ENCODE measurements around the gene TRIM7. TPM values are rescaled to one million over a fixed set of nuclear protein-coding genes. Genes with fewer than 3 reads are reported as not detected.

TRIM7 gene
- total RNA-seq, 1 donor from 2014 or later = 6.4 TPM

DNA sequence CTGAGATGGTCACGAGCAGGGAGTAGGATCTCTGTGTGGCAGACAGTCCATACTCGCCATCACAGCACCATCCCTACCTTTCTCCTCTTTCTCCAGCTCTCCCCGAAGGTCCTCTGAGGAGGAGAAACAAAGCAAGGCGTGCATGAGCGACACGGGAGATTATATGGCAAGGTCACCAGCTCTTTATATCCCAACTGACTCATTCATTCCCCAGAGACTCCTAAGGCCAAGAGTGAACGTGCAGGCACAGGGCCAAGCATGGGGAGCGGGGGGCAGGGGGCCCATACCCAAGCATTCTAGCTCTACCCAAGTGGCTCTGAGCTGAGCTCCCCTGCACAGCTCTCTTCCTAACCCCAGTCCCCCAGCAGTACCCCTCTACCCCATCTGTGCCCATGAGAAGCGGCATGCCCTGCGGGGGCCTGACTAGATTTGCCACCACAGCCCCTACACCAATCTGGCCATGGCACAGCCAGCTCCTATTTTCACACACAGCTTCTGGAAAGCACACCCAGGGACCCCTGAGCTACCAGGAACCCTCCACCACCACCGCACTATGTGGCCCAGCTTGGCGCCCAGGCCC is 6.8 kb downstream of the TRIM7 start:
- no peak for DNase-seq (ENCODE audit: low spot score)
- intact Hi-C loops (cut with DNase I) = no loop called here

DNA sequence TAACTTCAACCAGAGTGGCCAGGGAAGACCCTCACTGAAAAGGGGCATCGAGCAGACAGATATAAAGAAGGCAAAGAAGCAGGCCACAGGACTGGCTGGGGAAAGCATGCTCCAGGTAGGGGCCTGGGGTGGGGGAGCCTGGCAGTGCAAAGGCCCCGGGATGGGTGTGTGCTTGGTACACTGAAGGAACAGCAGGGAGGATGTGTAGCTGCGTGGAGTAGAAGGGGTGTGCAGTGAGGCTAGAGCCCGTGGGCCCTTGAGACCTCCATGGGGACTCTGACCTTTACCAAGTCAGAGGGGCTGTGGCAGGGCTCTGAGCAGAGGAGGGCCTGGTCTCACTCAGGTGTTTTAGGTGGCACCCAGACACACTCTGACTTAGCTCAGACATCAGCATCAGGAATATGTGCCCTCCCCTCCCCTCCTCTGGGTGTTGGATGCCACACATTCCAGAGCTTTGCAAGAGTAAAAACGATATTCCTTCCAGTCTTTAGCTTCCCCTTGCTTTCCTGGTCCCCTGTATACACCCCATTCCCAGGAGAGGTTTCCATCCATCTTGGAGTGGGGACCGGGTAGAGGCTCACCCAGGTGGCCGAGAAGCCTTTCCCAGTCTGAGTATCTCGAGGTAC is 7.6 kb downstream of the TRIM7 start:
- DNase-seq (ENCODE audit: low spot score) = no peak
- intact Hi-C loops (cut with DNase I) = no loop called here

DNA sequence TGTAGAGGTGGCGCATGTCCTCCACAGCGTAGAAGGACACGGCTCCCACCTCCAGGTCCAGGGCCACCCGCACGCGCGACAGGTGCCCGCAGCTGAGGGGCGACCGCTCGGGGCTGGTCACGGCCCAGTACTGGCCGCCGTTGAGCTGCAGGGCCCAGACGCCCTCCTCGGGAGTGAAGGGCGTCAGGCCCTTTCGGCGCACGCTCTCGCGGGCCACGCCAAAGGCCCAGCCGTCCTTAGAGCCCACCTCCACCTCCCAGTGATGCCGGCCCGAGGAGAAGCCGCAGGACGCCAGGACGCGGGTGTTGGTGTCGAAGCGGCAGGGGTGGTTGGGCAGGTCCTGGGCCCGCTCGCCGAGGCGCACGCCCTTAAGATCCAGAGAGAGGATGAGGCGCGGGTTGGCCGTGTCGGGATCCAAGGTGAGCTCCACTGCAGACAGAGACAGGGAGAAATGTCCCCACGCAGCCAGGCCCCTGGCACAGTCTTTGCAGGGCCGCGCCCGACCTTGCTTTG is 9.7 kb downstream of the TRIM7 start:
- intact Hi-C loops (cut with DNase I) = no loop called here
- DNase-seq (ENCODE audit: low spot score) = no peak

DNA sequence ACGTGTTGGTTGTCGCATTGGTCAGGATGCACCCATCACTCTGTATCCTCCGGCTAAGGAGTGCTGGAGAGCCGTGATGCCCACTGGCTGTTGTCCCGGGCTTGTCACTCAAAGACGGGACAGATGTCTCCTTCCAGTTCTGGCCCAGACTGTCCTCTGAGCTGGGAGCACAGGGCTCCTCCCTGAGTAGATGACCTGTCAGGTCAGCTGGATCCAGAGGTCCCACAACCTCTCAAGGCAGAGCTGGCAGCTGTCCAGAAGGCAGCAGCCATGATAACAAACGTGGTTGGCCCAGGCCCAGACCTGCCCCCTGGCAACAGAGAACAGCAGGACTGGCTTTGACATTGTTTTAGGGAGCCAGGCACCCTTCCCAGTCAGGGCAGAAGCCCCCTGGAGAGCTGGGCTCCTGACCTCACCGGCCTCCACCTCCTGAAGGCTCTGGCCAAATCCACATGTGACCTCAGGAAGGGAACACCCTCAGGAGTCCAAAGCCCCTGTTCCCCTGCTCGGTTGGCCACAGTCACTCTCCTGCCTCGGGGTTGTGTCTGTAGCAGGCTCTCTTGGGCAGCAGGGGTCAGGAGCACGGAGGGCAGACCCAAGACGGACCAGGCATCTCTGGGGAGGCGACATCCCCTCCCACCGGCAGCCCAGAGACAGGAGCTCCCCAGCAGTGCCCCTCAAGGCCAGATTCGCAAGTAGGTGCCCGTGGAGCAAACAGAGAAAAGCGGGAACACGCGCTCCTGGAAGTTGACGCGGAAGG is 10.3 kb downstream of the TRIM7 start:
- DNase-seq (ENCODE audit: low spot score) = no peak
- intact Hi-C loops (cut with DNase I) = no loop called here

DNA sequence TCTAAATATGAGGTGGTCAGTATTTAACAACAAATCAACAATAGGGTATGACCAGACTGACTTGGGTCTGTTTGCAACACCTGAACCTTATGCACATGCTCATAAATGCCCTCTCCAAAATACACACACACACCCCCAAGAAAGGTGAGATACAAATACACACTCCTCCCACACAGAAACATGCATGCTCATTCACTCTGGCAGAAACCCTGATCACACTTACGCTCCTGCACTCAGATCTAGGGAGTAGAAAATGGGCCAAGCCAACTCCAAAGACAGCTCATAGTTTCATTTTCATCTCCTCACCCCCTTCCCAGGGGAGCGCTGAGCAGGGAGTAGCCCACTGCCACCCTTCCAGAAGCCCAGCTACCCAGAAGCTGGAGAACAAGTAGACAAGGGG is 11.3 kb downstream of the TRIM7 start:
- DNase-seq (ENCODE audit: low spot score) = no peak
- intact Hi-C loops (cut with DNase I) = no loop called here

DNA sequence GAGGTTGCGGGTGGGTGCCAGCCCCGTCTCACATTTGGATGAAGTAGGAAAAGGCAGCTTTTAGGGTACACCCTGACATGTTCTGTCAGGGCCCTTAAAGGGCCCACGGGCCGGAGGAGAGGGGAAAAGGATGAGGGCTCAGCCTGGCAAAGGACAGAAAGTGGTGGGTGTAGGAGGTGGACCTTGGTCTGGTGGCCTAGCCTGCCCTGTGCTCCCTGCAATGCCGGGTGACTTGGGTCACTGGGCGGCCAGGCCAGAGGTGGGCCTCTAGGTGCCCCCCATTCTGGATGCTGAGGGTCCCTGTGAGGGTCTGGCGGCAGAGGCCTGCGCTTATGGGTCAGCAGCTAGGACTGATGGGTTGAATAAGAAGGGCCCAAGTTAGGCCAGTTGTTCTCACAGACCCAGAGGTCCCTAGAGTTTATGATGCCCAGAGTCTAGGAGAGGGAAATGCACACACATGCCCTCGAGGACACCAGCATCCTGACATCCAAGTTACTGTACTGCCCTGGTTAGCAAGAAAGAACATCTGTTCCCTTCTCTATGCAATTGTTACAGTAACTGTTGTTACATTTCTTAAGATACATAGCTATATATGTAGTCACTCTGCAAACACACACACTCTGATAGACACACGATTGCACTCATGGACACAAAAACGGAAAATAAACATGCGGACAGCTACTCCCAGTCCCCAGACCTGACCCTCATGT is 12.5 kb downstream of the TRIM7 start:
- intact Hi-C loops (cut with DNase I) = no loop called here
- no peak for DNase-seq (ENCODE audit: low spot score)

DNA sequence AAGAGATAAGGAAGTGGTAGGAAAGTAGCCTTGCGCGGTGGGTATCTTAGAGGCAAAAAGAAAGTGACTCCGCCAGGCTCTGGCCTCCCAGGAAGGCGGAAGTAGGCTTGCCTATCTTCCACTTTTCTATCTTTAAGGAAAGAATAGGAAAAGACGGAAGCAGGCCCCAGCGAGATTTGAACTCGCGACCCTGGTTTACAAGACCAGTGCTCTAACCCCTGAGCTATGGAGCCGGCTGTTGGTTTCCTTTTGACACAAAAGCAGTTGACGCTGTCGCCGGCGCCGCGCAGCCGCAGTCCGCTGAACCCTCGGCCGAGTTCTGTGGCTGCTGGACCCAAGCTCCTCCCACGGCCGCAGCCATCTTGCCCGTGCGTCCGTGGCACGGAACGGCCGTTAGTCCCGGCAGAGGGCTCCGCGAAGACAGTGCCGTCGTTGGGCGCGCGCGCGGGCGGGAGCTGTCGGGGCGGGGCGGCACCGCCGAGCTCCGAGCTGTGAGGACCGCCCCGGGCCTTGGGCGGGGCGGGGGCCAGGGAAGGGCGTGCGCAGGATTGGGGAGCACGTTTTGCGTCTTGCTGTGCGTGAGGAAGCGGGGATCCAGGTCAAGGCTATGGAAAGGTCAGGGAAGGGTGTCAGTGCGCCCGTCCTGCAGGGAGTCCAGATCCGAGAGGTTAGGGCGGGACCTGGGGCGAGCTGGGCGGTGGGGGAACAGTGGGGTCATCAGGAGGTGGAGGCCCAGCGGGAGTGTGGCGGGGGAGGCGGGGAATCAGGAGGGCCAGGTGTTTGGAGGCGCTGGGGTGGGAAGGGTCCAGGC is 13.3 kb downstream of the TRIM7 start:
- intact Hi-C loops (cut with DNase I) = loop anchor here (1.0 to 2.0 kb wide), 3 partner anchors 16 to 69 kb away; partner anchors contain the start of gene TRIM52

DNA sequence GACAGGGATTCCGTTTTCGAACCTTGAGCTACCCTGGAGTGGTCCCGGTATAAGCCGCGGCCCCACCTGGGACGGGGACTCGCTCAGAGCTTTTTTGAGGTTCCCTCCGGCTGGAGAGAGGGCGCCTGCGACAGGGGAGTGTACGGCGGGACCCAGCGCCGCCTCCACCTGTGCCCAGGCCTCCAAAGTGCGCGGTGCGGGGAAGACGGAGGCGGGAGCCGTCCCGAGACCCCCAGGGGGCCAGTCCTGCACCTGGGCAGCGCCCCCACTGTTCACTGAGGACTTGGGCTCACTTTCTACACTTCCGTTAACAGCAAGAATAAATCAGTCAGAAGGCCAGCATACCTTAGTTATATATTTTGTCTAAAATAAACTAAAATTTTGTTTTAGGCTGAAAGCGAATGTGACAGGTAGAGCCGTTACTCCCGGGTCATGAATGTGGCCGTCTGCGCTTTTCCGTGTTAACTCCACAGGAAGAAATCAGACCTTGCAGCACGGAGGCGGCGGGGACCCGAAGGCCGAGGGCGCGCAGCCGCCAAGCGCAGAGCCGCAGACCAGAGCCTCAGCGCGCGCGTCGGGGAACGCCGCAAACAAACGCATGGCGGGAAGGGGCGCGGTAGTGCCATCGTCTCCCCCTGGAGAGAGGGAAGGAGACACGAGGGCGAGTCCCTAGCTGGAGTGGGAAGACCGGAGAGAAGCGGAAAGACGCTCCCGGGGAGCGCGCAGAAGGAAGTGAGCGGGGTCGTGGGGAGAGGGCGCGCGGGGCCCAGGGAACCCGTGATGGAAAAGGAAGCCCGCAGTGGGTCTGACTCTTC is 14.1 kb downstream of the TRIM7 start:
- intact Hi-C loops (cut with DNase I) = loop anchor here (1.0 to 2.0 kb wide), 3 partner anchors 16 to 70 kb away; partner anchors contain the start of gene TRIM52
- peak; percentile 78 for DNase-seq (ENCODE audit: low spot score)

More for the DNA sequence above, 13.3 kb downstream of the TRIM7 start:
- DNase-seq (ENCODE audit: low spot score) = peak; percentile 97

DNA sequence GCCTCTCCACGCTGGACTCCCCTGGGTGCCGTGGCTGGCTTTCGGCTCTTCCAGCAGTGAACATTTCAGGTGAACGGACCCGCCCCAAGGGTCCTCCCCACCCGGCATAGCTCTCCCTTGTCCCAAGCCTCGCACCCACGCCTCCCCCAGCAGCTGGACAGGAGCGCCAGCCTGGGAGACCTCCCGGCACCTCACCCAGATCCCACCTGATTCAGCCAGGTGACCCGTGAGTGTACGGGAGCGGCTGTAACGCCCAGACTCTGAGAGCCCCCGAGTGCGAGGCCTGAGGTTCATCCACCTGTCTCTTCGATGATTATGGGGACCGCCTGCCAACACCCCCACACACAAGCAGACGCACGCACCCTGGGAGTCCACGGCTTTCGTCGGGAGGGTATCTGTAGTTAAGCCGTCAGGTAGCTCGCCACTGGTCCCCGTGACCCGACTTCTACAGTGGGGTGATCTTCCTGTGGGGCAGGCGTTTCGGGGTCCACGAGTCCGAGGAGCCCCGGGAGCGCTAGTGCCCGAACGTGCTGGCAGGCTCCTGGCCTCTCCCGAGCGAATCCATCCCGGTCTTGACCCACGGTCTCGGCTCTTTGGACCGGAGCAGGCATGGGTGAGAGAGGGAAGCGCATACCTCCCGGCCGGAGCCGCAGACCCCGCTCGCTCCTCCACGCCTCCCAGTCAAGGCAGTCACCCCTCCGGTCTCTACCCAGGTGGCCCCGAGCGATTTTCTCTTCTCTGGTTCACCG is 14.9 kb downstream of the TRIM7 start:
- intact Hi-C loops (cut with DNase I) = loop anchor here (1.0 to 2.0 kb wide), 2 partner anchors 54 to 71 kb away; partner anchors contain the start of gene TRIM52
- DNase-seq (ENCODE audit: low spot score) = no peak

DNA sequence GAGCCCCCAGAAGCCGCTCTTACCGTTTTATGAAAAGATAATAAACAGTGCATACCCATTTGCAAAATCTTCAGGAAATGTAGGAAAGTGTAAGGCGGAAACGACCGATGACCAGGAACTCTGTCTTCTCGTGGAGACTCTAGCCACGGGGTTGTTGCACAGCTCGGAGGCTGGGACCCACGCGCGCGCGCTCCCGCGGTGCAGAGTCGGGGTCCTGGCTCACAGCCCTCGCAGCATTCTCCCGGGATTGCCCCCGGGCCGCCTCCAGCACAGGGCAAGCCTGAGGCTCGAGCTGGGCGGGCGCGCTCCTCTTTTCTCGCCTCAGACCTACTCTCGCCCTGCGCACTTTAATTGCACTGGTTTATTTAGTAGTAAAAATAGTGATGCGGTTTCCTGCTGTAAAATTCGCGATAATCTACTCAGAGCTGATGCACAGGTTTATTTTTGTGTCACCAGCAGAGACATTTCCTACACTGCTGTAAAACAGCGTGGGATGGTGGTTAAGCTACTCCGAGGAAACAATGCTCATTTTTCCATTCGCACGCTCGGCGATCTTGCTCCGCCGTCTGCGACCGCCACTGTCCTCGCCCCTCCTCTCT is 15.5 kb downstream of the TRIM7 start:
- intact Hi-C loops (cut with DNase I) = loop anchor here (1.0 kb wide), 1 partner anchor 55 kb away; no protein-coding TSS in a partner anchor
- DNase-seq (ENCODE audit: low spot score) = no peak

DNA sequence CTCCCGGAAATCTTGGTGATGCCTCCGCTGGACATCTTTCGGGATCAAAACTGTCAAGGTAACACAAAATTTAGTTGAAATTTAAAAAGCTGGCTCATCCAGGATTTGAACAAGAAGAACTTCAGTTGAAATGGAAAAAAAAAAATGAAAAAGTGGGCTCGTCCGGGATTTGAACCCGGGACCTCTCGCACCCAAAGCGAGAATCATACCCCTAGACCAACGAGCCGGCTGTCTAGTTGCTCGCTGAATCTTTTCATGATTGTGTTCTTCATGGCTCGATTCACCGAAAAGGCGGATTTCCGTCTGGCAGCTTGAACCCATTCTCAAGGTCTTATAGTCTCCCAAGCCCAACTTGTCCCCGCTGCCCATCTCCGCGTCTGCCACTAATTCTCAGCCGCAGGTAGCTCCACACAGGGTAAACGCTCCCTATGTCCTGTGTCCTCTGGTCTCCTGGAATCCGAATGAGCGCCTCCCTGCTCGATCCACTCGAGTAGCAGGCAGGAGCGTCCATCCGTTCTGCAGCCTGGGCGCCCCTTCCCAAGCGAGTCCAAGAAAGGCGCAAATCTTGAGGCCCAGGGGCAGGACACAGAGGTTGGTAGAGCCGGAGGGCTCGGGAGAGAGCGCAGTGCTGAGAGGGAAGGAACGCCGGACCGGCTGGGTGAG is 16.2 kb downstream of the TRIM7 start:
- peak; percentile 82 for DNase-seq (ENCODE audit: low spot score)
- intact Hi-C loops (cut with DNase I) = loop anchor here (1.0 kb wide), 1 partner anchor 55 kb away; no protein-coding TSS in a partner anchor

DNA sequence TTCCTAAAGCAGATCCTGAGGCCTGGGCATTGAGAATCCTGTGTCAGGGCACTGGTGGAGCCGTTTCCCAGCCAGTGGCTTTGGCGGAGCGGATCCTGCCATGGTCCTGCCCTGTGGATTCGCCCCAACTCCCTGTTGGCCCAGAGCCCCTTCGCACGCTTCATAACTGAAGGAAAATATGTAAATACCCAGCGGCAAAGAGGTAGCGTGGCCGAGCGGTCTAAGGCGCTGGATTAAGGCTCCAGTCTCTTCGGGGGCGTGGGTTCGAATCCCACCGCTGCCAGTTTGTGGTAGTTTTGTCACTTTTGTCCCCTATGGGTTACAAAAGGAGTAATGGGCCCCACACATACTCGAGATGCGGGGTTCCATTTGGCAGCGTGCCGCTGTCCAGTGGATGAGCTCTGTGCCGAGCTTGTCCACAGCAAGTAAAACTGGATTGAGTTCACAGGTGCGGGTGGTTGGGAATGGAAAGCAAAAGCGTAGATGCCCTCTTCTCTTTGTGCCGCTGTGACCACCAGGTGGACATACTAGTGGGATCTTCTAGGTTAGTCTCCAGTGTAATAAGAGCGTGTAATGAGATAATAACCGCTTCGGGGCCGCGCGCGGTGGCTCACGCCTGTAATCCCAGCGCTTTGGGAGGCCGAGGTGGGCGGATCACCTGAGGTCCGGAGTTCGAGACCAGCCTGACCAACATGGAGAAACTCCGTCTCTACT is 17.3 kb downstream of the TRIM7 start:
- intact Hi-C loops (cut with DNase I) = no loop called here
- no peak for DNase-seq (ENCODE audit: low spot score)

DNA sequence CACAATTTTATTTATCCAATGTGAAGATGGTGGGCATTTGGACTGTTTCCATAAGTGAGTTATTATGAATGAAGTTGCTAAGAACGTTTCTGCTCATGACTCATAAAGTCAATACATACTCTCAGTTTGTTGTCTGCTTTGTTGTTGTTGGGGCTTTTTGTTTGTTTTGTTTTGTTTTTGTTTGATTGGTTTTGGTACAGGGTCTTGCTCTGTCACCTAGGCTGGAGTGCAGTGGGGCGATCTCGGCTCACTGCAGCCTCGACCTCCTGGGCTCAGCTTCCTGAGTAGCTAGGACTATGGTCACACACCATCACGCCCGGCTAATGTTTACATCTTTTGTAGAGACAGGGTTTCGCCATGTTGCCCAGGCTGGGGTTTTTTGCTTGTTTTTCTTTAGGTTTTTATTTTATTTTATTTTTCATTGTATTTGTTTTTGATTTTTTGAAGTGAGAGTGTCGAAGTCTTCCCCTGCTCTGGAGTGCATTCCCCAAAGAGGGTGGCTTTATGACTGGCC is 18.0 kb downstream of the TRIM7 start:
- DNase-seq (ENCODE audit: low spot score) = no peak
- intact Hi-C loops (cut with DNase I) = no loop called here

DNA sequence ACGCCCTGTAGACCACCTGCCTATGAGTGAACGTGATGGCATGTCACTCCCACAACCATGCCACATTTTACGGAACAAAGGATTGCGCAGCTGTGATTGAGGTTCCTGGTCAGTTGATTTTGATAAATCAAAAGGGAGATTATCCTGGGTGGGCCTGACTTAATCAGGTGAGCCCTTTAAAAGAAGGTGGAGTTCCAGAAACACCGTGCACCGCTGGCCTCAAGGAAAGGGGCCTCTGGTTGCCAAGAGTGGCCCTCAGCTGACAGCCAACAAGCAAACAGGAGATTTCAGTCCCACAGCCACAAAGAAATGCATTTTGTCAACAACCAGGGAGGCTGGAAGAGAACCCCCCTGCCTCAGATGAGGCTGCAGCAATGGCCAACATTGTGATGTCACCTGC is 19.0 kb downstream of the TRIM7 start:
- DNase-seq (ENCODE audit: low spot score) = no peak
- intact Hi-C loops (cut with DNase I) = no loop called here

DNA sequence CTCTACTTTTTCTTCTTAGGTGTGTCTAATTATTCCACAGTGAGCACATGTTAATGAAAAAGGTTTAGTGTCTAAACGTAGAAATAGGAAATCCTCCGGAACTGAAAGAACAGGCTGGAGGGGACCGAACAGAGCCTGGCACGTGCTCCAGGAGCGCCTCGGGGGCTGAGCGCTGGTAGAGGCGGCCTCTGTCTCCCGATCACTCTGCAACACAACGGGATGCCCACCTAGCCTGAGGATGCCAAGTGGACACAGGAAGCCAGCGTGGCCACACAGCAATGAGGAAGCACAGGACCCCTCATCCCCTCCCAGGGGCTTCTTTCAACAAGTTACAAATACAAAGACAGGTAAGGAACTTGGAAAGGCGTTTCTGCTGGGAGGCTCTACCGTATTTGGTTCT is 19.4 kb downstream of the TRIM7 start:
- peak; percentile 24 for DNase-seq (ENCODE audit: low spot score)
- intact Hi-C loops (cut with DNase I) = no loop called here

DNA sequence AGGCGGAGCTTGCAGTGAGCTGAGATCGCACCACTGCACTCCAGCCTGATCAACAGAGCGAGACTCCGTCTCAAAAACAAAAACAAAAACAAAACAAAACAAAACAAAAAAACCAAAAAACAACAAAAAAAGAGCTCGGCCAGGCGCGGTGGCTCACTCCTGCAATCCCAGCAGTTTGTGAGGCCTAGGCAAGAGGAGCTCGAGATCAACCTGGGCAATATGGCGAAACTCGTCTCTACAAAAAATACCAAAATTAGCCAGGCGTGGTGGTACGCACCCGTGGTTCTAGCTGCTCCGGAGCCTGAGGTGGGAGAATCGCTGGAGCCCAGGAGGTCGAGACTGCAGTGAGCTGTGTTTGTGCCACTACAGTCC is 20.2 kb downstream of the TRIM7 start:
- no peak for DNase-seq (ENCODE audit: low spot score)
- intact Hi-C loops (cut with DNase I) = no loop called here
